ENCODE data around the gene DAPK2. TPM values are rescaled to one million over a fixed set of nuclear protein-coding genes. Genes with fewer than 3 reads are reported as not detected.
A peak's percentile ranks its signal among the peaks of the same experiment; 100 is the strongest.

Gene DAPK2
- total and polyA plus RNA-seq, 9 donors: 2.9 to 5.9 (median 3.9) TPM

- Histone ChIP-seq H3K4me3 (ENCODE audit: low read length) (no peak overlapping the region), H3K27me3 (ENCODE audit: control insufficient read depth, insufficient read depth, low read length) (peaks cover 2% of the 10 kb centered on the region), H3K4me1 (ENCODE audit: control insufficient read depth, insufficient read depth, low read length) (peaks cover 37% of the 10 kb centered on the region), H3K27ac (ENCODE audit: low read length) (no peak overlapping the region), H3K36me3 (ENCODE audit: control insufficient read depth, insufficient read depth, low read length) (no peaks in the 10 kb centered on the region), H3K9me3 (replicated peaks; ENCODE audit: control insufficient read depth, low read depth, low read length) (no peaks in the 10 kb centered on the region)
- DNase-seq: no peak
- WGBS (ENCODE audit: insufficient coverage): 30% methylated on average over 3 of the region's 8 CpGs
These were observed 128.5 kb downstream of the DAPK2 start for GRCh38 chr15:63917588-63918316.

GRCh38 chr15:63915873-63916771 lies 130.2 kb downstream of the DAPK2 start:
- WGBS (ENCODE audit: insufficient coverage): 24% methylated on average over 4 of the region's 9 CpGs
- no peaks in the 10 kb centered on the region for H3K9me3 ChIP-seq (replicated peaks; ENCODE audit: control insufficient read depth, low read depth, low read length)

GRCh38 chr15:63915209-63915872 lies 130.9 kb downstream of the DAPK2 start:
- H3K36me3 ChIP-seq (ENCODE audit: control insufficient read depth, insufficient read depth, low read length): no peaks in the 10 kb centered on the region
- no peak for DNase-seq
- H3K27ac ChIP-seq (ENCODE audit: low read length): no peak overlapping the region
- peaks cover 36% of the 10 kb centered on the region for H3K4me1 ChIP-seq (ENCODE audit: control insufficient read depth, insufficient read depth, low read length)
- H3K27me3 ChIP-seq (ENCODE audit: control insufficient read depth, insufficient read depth, low read length): peaks cover 2% of the 10 kb centered on the region
- no peaks in the 10 kb centered on the region for H3K9me3 ChIP-seq (replicated peaks; ENCODE audit: control insufficient read depth, low read depth, low read length)
- H3K4me3 ChIP-seq (ENCODE audit: low read length): no peak overlapping the region
- 17% methylated on average over 1 of the region's 3 CpGs for WGBS (ENCODE audit: insufficient coverage)

More at GRCh38 chr15:63915873-63916771, 130.2 kb downstream of the DAPK2 start:
- peaks cover 36% of the 10 kb centered on the region for H3K4me1 ChIP-seq (ENCODE audit: control insufficient read depth, insufficient read depth, low read length)
- peak; percentile 68 for DNase-seq
- peak overlapping the region; percentile 51 for H3K27ac ChIP-seq (ENCODE audit: low read length)
- no peaks in the 10 kb centered on the region for H3K36me3 ChIP-seq (ENCODE audit: control insufficient read depth, insufficient read depth, low read length)
- H3K27me3 ChIP-seq (ENCODE audit: control insufficient read depth, insufficient read depth, low read length): peaks cover 2% of the 10 kb centered on the region
- no peak overlapping the region for H3K4me3 ChIP-seq (ENCODE audit: low read length)

GRCh38 chr15:63913786-63914315 lies 132.4 kb downstream of the DAPK2 start:
- no peak overlapping the region for H3K27ac ChIP-seq (ENCODE audit: low read length)
- H3K36me3 ChIP-seq (ENCODE audit: control insufficient read depth, insufficient read depth, low read length): no peaks in the 10 kb centered on the region
- no peak for DNase-seq
- no peaks in the 10 kb centered on the region for H3K9me3 ChIP-seq (replicated peaks; ENCODE audit: control insufficient read depth, low read depth, low read length)
- H3K4me1 ChIP-seq (ENCODE audit: control insufficient read depth, insufficient read depth, low read length): peaks cover 49% of the 10 kb centered on the region
- 90% methylated on average over 2 of the region's 3 CpGs for WGBS (ENCODE audit: insufficient coverage)
- H3K27me3 ChIP-seq (ENCODE audit: control insufficient read depth, insufficient read depth, low read length): peaks cover 2% of the 10 kb centered on the region
- no peak overlapping the region for H3K4me3 ChIP-seq (ENCODE audit: low read length)

- H3K27ac ChIP-seq (ENCODE audit: low read length): no peak overlapping the region
- WGBS (ENCODE audit: insufficient coverage): 89% methylated on average over 9 of the region's 9 CpGs
- no peaks in the 10 kb centered on the region for H3K36me3 ChIP-seq (ENCODE audit: control insufficient read depth, insufficient read depth, low read length)
- peaks cover 2% of the 10 kb centered on the region for H3K27me3 ChIP-seq (ENCODE audit: control insufficient read depth, insufficient read depth, low read length)
- peaks cover 54% of the 10 kb centered on the region for H3K4me1 ChIP-seq (ENCODE audit: control insufficient read depth, insufficient read depth, low read length)
- H3K4me3 ChIP-seq (ENCODE audit: low read length): no peak overlapping the region
- no peaks in the 10 kb centered on the region for H3K9me3 ChIP-seq (replicated peaks; ENCODE audit: control insufficient read depth, low read depth, low read length)
- no peak for DNase-seq
These were observed 132.9 kb downstream of the DAPK2 start for GRCh38 chr15:63913336-63913735.

- no peak overlapping the region for H3K4me3 ChIP-seq (ENCODE audit: low read length)
- no peak overlapping the region for H3K27ac ChIP-seq (ENCODE audit: low read length)
- H3K9me3 ChIP-seq (replicated peaks; ENCODE audit: control insufficient read depth, low read depth, low read length): no peaks in the 10 kb centered on the region
- peaks cover 2% of the 10 kb centered on the region for H3K27me3 ChIP-seq (ENCODE audit: control insufficient read depth, insufficient read depth, low read length)
- H3K4me1 ChIP-seq (ENCODE audit: control insufficient read depth, insufficient read depth, low read length): peaks cover 47% of the 10 kb centered on the region
- 78% methylated on average over 9 of the region's 15 CpGs for WGBS (ENCODE audit: insufficient coverage)
- no peak for DNase-seq
- no peaks in the 10 kb centered on the region for H3K36me3 ChIP-seq (ENCODE audit: control insufficient read depth, insufficient read depth, low read length)
These were observed 134.1 kb downstream of the DAPK2 start for GRCh38 chr15:63912061-63912615.

- peaks cover 2% of the 10 kb centered on the region for H3K27me3 ChIP-seq (ENCODE audit: control insufficient read depth, insufficient read depth, low read length)
- no peaks in the 10 kb centered on the region for H3K9me3 ChIP-seq (replicated peaks; ENCODE audit: control insufficient read depth, low read depth, low read length)
- peaks cover 40% of the 10 kb centered on the region for H3K4me1 ChIP-seq (ENCODE audit: control insufficient read depth, insufficient read depth, low read length)
- no peak overlapping the region for H3K4me3 ChIP-seq (ENCODE audit: low read length)
- no peak overlapping the region for H3K27ac ChIP-seq (ENCODE audit: low read length)
- H3K36me3 ChIP-seq (ENCODE audit: control insufficient read depth, insufficient read depth, low read length): no peaks in the 10 kb centered on the region
- no CpG with 5 or more reads among the region's 4 CpGs for WGBS (ENCODE audit: insufficient coverage)
- DNase-seq: no peak
These were observed 135.1 kb downstream of the DAPK2 start for GRCh38 chr15:63911160-63911559.

GRCh38 chr15:63909819-63910437 lies 136.4 kb downstream of the DAPK2 start:
- H3K27ac ChIP-seq (ENCODE audit: low read length): peak overlapping the region; percentile 42
- WGBS (ENCODE audit: insufficient coverage): 16% methylated on average over 5 of the region's 10 CpGs
- H3K9me3 ChIP-seq (replicated peaks; ENCODE audit: control insufficient read depth, low read depth, low read length): no peaks in the 10 kb centered on the region
- DNase-seq: peak; percentile 57
- no peaks in the 10 kb centered on the region for H3K36me3 ChIP-seq (ENCODE audit: control insufficient read depth, insufficient read depth, low read length)
- H3K4me1 ChIP-seq (ENCODE audit: control insufficient read depth, insufficient read depth, low read length): peaks cover 40% of the 10 kb centered on the region
- no peak overlapping the region for H3K4me3 ChIP-seq (ENCODE audit: low read length)
- peaks cover 2% of the 10 kb centered on the region for H3K27me3 ChIP-seq (ENCODE audit: control insufficient read depth, insufficient read depth, low read length)

- Histone ChIP-seq H3K4me3 (ENCODE audit: low read length) (no peak overlapping the region), H3K27me3 (ENCODE audit: control insufficient read depth, insufficient read depth, low read length) (no peaks in the 10 kb centered on the region), H3K27ac (ENCODE audit: low read length) (no peak overlapping the region), H3K9me3 (replicated peaks; ENCODE audit: control insufficient read depth, low read depth, low read length) (no peaks in the 10 kb centered on the region), H3K36me3 (ENCODE audit: control insufficient read depth, insufficient read depth, low read length) (no peaks in the 10 kb centered on the region), H3K4me1 (ENCODE audit: control insufficient read depth, insufficient read depth, low read length) (peaks cover 43% of the 10 kb centered on the region)
- no peak for DNase-seq
- no CpG with 5 or more reads among the region's 2 CpGs for WGBS (ENCODE audit: insufficient coverage)
These were observed 137.3 kb downstream of the DAPK2 start for GRCh38 chr15:63908991-63909390.
